ENCODE measurements around the gene OR13J1.

DNA sequence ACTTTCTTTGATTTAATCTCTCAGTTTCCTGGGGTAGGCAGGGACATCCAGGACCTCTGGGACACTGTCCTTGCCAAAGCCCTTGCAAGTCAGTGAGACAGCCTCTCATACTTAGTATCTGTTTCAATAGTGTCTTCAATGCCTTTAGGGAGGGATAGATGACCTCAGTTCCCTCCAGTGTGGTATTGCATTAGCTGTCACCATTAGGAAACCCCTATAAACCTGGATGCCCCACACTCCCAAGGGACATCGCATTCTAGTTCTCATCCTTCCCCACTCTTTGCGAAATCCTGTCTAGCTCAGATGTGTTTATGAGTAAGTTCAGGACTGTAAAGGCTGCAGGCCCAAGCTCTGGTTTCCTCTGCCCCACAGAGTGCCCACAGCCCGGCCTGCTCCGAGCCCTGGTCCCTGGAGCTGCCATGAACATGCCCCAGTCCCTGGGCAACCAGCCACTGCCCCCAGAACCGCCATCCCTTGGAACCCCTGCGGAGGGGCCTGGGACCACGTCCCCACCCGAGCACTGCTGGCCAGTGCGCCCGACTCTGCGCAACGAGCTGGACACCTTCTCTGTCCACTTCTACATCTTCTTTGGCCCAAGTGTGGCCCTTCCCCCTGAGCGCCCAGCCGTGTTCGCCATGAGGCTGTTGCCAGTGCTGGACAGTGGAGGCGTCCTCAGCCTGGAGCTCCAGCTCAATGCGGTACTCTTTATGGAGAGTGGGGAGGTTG is 28.0 kb downstream of the OR13J1 start:
- TF ChIP-seq, protein P1, sequence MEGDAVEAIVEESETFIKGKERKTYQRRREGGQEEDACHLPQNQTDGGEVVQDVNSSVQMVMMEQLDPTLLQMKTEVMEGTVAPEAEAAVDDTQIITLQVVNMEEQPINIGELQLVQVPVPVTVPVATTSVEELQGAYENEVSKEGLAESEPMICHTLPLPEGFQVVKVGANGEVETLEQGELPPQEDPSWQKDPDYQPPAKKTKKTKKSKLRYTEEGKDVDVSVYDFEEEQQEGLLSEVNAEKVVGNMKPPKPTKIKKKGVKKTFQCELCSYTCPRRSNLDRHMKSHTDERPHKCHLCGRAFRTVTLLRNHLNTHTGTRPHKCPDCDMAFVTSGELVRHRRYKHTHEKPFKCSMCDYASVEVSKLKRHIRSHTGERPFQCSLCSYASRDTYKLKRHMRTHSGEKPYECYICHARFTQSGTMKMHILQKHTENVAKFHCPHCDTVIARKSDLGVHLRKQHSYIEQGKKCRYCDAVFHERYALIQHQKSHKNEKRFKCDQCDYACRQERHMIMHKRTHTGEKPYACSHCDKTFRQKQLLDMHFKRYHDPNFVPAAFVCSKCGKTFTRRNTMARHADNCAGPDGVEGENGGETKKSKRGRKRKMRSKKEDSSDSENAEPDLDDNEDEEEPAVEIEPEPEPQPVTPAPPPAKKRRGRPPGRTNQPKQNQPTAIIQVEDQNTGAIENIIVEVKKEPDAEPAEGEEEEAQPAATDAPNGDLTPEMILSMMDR (IDR thresholded peaks at IDR 0.05; ENCODE audit: low read depth, low read length) = no peak
- TF ChIP-seq EZH2phosphoT487 (IDR thresholded peaks at IDR 0.05; ENCODE audit: low read depth) = no peak

Data from OCI-LY3 (cell line).